HCT116 (cell line): ENCODE results near the gene SEMA3E. TPM values are rescaled to one million over a fixed set of nuclear protein-coding genes. Genes with fewer than 3 reads are reported as not detected.

ENCODE experiments used
- ATAC-seq: fragments of 200-7000 bp; cut with Tn5 transposase; 2 replicates; pipeline ENCODE4 v1.9.1; 2020; ENCODE audit warnings: mild to moderate bottlenecking, moderate library complexity
- BruUV-seq: library from RNA; stranded (reverse); fragments of 400-500 nt; replicated peaks from 2 replicates; lab custom pipeline; 2021; lab: Mats Ljungman, UMichigan
- CTCF ChIA-PET: fragments of 300-600 bp; sonication (Branson Sonifier 250); formaldehyde crosslinking; loops from one replicate; lab custom pipeline; 2021; ENCODE audit warnings: antibody characterized with exemption; lab: Charles Lee
- POLR2A ChIA-PET: fragments of 300-600, 350-600 bp; sonication (Branson Sonifier 250); formaldehyde crosslinking; loops from one replicate; lab custom pipeline; 2021; ENCODE audit warnings: antibody characterized with exemption; lab: Charles Lee
- RAD21 ChIA-PET, 2 experiments: fragments of 300-600 bp; sonication (Branson Sonifier 250); formaldehyde crosslinking; loops; one replicate each; lab custom pipeline; 2023; ENCODE audit warnings: low total read pairs in 2 of 2; ENCODE audit not compliant: uncharacterized antibody in 2 of 2, unreplicated experiment in 2 of 2, low non-redundant PET in 1 of 2; lab: Charles Lee
- DNase-seq: peaks from one replicate; pipeline ENCODE4 v3.0.0-alpha.2; 2010; ENCODE audit warnings: low read depth, low spot score
- H2AFZ ChIP-seq: fragments of 200-600 bp; shearing (Covaris generic), sonication (generic); 2 replicates; pipeline ENCODE4 v1.6.1; 2017; ENCODE audit warnings: low read depth, mixed run types, mixed read lengths, antibody characterized with exemption, low read length; ENCODE audit not compliant: poor library complexity, severe bottlenecking
- H3K27ac ChIP-seq: 2 replicates; pipeline ENCODE4 v1.5.1; 2012; ENCODE audit warnings: low read depth, low read length
- H3K27me3 ChIP-seq: fragments of 200-600 bp; sonication (generic); 2 replicates; pipeline ENCODE4 v1.6.1; 2016; ENCODE audit warnings: mixed run types, low read length, mixed read lengths; ENCODE audit not compliant: insufficient read depth
- H3K36me3 ChIP-seq, 2 experiments: fragments of 200-500 bp in 1 of 2; fragments of 200-600 bp in 1 of 2; sonication (Bioruptor generic) in 1 of 2; sonication (generic) in 1 of 2; 2 replicates each; pipeline versions ENCODE4 v1.5.1 to v1.6.1; 2014 to 2016; ENCODE audit warnings: low read length in 2 of 2, inconsistent platforms in 1 of 2, mixed read lengths in 1 of 2, mixed run types in 1 of 2; ENCODE audit not compliant: insufficient read depth in 2 of 2, control insufficient read depth in 1 of 2
- H3K4me1 ChIP-seq, 2 experiments: fragments of 200-600 bp in 1 of 2; sonication (generic) in 1 of 2; 2 replicates each; pipeline versions ENCODE4 v1.5.1 to v1.6.1; 2012 to 2017; ENCODE audit warnings: low read length in 2 of 2, inconsistent platforms in 1 of 2, mild to moderate bottlenecking in 1 of 2, mixed read lengths in 1 of 2, mixed run types in 1 of 2, moderate library complexity in 1 of 2; ENCODE audit not compliant: insufficient read depth in 2 of 2, control insufficient read depth in 1 of 2
- H3K4me2 ChIP-seq: fragments of 200-600 bp; sonication (generic); 2 replicates; pipeline ENCODE4 v1.6.1; 2017; ENCODE audit warnings: mixed run types, low read length, mixed read lengths
- H3K4me3 ChIP-seq, 2 experiments: fragments of 200-600 bp in 1 of 2; sonication (generic) in 1 of 2; replicated peaks in 1 of 2; 2 replicates each; pipeline ENCODE4 v1.5.1; 2011 to 2016; ENCODE audit warnings: low read length in 2 of 2, control low read depth in 1 of 2, low read depth in 1 of 2, mild to moderate bottlenecking in 1 of 2, mixed read lengths in 1 of 2, mixed run types in 1 of 2
- H3K79me2 ChIP-seq: fragments of 200-600 bp; sonication (generic); 2 replicates; pipeline ENCODE4 v1.6.1; 2017; ENCODE audit warnings: mild to moderate bottlenecking, mixed run types, low read length, moderate library complexity, mixed read lengths; ENCODE audit not compliant: insufficient read depth
- H3K9ac ChIP-seq: fragments of 200-600 bp; sonication (generic); 2 replicates; pipeline ENCODE4 v1.6.1; 2016; ENCODE audit warnings: low read length, mixed read lengths
- H3K9me2 ChIP-seq: fragments of 200-600 bp; sonication (generic), shearing (Covaris generic); 2 replicates; pipeline ENCODE4 v1.6.1; 2017; ENCODE audit warnings: mixed run types, mild to moderate bottlenecking, moderate library complexity; ENCODE audit not compliant: insufficient read depth
- H3K9me3 ChIP-seq, 2 experiments: fragments of 200-500 bp in 1 of 2; fragments of 200-600 bp in 1 of 2; sonication (Bioruptor generic) in 1 of 2; sonication (generic) in 1 of 2; 2 replicates each; pipeline ENCODE4 v1.6.1; 2014 to 2017; ENCODE audit warnings: low read length in 2 of 2, mixed read lengths in 2 of 2, inconsistent platforms in 1 of 2, low read depth in 1 of 2, mild to moderate bottlenecking in 1 of 2, mixed run types in 1 of 2, moderate library complexity in 1 of 2; ENCODE audit not compliant: control insufficient read depth in 1 of 2, insufficient read depth in 1 of 2
- H4K20me1 ChIP-seq: fragments of 200-600 bp; sonication (generic), shearing (Covaris generic); 2 replicates; pipeline ENCODE4 v1.6.1; 2017; ENCODE audit warnings: mixed run types, mild to moderate bottlenecking, moderate library complexity; ENCODE audit not compliant: insufficient read depth
- CBX3 ChIP-seq: IDR thresholded peaks from 2 replicates; pipeline ENCODE4 v1.6.1; 2012; ENCODE audit warnings: low read depth
- CEBPB ChIP-seq: IDR thresholded peaks from 2 replicates; pipeline ENCODE4 v1.6.1; 2012; ENCODE audit warnings: low read depth
- EGR1 ChIP-seq: IDR thresholded peaks from 2 replicates; pipeline ENCODE4 v1.6.1; 2012; ENCODE audit warnings: low read depth
- RAD21 ChIP-seq: IDR thresholded peaks from 2 replicates; pipeline ENCODE4 v1.6.1; 2012; ENCODE audit warnings: low read depth, mild to moderate bottlenecking
- SRF ChIP-seq: IDR thresholded peaks from 2 replicates; pipeline ENCODE4 v1.6.1; 2012; ENCODE audit warnings: low read depth
- TCF7L2 ChIP-seq: IDR thresholded peaks from 2 replicates; pipeline ENCODE4 v1.7.0; 2011; ENCODE audit warnings: borderline replicate concordance, inconsistent platforms; ENCODE audit not compliant: insufficient read depth, insufficient read length; ENCODE audit errors: extremely low read depth
- YY1 ChIP-seq: IDR thresholded peaks from 2 replicates; pipeline ENCODE4 v1.6.1; 2011; ENCODE audit warnings: low read length, low read depth, moderate library complexity, mild to moderate bottlenecking; ENCODE audit not compliant: insufficient replicate concordance; ENCODE audit errors: extremely low read depth
- intact Hi-C: fragments of 100-400 bp; cut with micrococcal nuclease; formaldehyde crosslinking; loops from 2 replicates; pipeline ENCODE4 v1.10.0; 2022
- total RNA-seq: library from RNA; stranded (reverse); gene quantifications from one replicate; pipeline ENCODE4 v1.2.1, GENCODE V29; 2021; ENCODE audit not compliant: unreplicated experiment
- TF ChIP-seq, protein P1 (sequence below): IDR thresholded peaks from 2 replicates; pipeline ENCODE4 v1.6.1; 2012
- TF ChIP-seq, protein P2 (sequence below): IDR thresholded peaks from 2 replicates; pipeline ENCODE4 v1.6.1; 2012; ENCODE audit warnings: low read depth

The SEMA3E gene
- total RNA-seq, 1 experiment from 2014 or later: 1.6 TPM

GRCh38 chr7:83586281-83586680 is 62.7 kb downstream of the SEMA3E start:
- CTCF ChIA-PET: no interaction called here
- ATAC-seq (no peak), DNase-seq (no peak)
- TF ChIP-seq, protein P1, sequence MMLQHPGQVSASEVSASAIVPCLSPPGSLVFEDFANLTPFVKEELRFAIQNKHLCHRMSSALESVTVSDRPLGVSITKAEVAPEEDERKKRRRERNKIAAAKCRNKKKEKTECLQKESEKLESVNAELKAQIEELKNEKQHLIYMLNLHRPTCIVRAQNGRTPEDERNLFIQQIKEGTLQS: no peak
- TF ChIP-seq CBX3: no peak
- no peak for TF ChIP-seq SRF
- TF ChIP-seq YY1: no peak
- TF ChIP-seq CEBPB: no peak
- TF ChIP-seq RAD21: no peak
- TF ChIP-seq, protein P2, sequence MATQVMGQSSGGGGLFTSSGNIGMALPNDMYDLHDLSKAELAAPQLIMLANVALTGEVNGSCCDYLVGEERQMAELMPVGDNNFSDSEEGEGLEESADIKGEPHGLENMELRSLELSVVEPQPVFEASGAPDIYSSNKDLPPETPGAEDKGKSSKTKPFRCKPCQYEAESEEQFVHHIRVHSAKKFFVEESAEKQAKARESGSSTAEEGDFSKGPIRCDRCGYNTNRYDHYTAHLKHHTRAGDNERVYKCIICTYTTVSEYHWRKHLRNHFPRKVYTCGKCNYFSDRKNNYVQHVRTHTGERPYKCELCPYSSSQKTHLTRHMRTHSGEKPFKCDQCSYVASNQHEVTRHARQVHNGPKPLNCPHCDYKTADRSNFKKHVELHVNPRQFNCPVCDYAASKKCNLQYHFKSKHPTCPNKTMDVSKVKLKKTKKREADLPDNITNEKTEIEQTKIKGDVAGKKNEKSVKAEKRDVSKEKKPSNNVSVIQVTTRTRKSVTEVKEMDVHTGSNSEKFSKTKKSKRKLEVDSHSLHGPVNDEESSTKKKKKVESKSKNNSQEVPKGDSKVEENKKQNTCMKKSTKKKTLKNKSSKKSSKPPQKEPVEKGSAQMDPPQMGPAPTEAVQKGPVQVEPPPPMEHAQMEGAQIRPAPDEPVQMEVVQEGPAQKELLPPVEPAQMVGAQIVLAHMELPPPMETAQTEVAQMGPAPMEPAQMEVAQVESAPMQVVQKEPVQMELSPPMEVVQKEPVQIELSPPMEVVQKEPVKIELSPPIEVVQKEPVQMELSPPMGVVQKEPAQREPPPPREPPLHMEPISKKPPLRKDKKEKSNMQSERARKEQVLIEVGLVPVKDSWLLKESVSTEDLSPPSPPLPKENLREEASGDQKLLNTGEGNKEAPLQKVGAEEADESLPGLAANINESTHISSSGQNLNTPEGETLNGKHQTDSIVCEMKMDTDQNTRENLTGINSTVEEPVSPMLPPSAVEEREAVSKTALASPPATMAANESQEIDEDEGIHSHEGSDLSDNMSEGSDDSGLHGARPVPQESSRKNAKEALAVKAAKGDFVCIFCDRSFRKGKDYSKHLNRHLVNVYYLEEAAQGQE: no peak
- no peak for TF ChIP-seq EGR1
- no peak for TF ChIP-seq TCF7L2
- BruUV-seq: no TSS peak
- RAD21 ChIA-PET: no interaction called here
- H3K9me2 ChIP-seq: no peaks in the 10 kb centered on the region
- H3K27ac ChIP-seq: no peak overlapping the region
- no peaks in the 10 kb centered on the region for H3K9me3 ChIP-seq
- no peaks in the 10 kb centered on the region for H3K79me2 ChIP-seq
- no peak overlapping the region for H3K4me2 ChIP-seq
- no peak overlapping the region for H2AFZ ChIP-seq
- no peaks in the 10 kb centered on the region for H3K36me3 ChIP-seq
- H3K4me3 ChIP-seq: no peak overlapping the region
- no peaks in the 10 kb centered on the region for H3K4me1 ChIP-seq
- intact Hi-C loops: no loop called here
- POLR2A ChIA-PET: no interaction called here
- no peak overlapping the region for H3K9ac ChIP-seq
- H3K27me3 ChIP-seq: no peaks in the 10 kb centered on the region
- H4K20me1 ChIP-seq: no peaks in the 10 kb centered on the region
